ENCODE measurements around the gene SOX14. TPM values are rescaled to one million over a fixed set of nuclear protein-coding genes. Genes with fewer than 3 reads are reported as not detected.
A peak's percentile ranks its signal among the peaks of the same experiment; 100 is the strongest.

The SOX14 gene
- total RNA-seq, 1 donor from 2014 or later: 19.7 TPM

DNA sequence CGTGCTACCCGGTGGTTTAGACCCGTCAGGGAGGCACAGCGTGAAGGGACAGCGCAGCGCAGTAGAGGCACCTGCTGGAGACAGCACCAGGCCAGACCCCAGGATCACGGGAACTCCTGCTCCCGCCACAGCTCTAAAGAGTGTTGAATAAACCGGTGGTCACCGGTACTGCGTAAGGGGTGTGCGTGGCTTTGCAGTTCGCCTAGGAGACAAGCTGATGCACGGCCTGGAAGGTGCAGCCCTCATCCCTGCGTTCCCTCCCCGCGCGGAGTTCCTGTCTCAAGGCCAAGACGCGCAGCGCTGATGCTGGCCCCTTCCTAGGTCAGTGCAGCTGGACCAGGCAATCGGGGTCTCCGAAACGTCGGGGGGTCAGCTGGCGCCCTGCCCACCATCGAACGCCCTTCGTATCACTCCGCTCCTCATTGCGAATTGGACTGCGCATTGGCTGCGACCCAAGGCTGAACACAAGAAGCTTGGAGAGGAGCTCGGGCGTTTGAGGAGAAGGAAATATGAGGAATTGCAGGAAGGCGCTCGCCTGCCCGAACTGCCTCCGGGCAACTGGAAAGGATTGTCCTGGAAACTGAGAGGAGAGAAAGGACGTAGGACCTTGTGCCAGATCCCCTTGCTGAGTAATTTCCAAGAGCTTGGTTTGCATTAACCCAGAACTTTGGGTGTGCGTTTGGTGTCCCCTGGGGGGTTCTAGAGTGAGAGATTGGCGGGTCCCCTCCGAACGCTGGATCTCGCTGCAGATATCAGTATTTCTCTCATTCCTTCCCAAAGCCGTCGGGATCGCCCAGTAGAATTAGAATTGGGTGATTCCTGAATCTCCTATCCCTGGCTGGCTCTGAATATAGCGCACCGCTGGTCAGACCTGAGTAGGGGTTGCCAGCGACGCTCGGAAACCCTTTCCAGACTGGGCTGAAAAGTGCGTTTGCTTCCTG is 2.3 kb upstream of the SOX14 start:
- H3K36me3 Mint-ChIP-seq (ENCODE audit: low read depth, unreplicated experiment): no peaks in the 10 kb centered on the region
- TF ChIP-seq, protein P1, sequence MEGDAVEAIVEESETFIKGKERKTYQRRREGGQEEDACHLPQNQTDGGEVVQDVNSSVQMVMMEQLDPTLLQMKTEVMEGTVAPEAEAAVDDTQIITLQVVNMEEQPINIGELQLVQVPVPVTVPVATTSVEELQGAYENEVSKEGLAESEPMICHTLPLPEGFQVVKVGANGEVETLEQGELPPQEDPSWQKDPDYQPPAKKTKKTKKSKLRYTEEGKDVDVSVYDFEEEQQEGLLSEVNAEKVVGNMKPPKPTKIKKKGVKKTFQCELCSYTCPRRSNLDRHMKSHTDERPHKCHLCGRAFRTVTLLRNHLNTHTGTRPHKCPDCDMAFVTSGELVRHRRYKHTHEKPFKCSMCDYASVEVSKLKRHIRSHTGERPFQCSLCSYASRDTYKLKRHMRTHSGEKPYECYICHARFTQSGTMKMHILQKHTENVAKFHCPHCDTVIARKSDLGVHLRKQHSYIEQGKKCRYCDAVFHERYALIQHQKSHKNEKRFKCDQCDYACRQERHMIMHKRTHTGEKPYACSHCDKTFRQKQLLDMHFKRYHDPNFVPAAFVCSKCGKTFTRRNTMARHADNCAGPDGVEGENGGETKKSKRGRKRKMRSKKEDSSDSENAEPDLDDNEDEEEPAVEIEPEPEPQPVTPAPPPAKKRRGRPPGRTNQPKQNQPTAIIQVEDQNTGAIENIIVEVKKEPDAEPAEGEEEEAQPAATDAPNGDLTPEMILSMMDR (IDR thresholded peaks at IDR 0.05; ENCODE audit: unreplicated experiment): no peak
- peak; percentile 26 for DNase-seq (ENCODE audit: low spot score)
- peaks cover 19% of the 10 kb centered on the region for H3K27me3 Mint-ChIP-seq (ENCODE audit: unreplicated experiment)
- H3K9me3 Mint-ChIP-seq (ENCODE audit: unreplicated experiment): no peaks in the 10 kb centered on the region
- H3K4me3 Mint-ChIP-seq (ENCODE audit: unreplicated experiment): peak overlapping the region; percentile 56
- H3K27ac Mint-ChIP-seq (ENCODE audit: unreplicated experiment): no peak overlapping the region
- peaks cover 47% of the 10 kb centered on the region for H3K4me1 Mint-ChIP-seq (ENCODE audit: unreplicated experiment)

DNA sequence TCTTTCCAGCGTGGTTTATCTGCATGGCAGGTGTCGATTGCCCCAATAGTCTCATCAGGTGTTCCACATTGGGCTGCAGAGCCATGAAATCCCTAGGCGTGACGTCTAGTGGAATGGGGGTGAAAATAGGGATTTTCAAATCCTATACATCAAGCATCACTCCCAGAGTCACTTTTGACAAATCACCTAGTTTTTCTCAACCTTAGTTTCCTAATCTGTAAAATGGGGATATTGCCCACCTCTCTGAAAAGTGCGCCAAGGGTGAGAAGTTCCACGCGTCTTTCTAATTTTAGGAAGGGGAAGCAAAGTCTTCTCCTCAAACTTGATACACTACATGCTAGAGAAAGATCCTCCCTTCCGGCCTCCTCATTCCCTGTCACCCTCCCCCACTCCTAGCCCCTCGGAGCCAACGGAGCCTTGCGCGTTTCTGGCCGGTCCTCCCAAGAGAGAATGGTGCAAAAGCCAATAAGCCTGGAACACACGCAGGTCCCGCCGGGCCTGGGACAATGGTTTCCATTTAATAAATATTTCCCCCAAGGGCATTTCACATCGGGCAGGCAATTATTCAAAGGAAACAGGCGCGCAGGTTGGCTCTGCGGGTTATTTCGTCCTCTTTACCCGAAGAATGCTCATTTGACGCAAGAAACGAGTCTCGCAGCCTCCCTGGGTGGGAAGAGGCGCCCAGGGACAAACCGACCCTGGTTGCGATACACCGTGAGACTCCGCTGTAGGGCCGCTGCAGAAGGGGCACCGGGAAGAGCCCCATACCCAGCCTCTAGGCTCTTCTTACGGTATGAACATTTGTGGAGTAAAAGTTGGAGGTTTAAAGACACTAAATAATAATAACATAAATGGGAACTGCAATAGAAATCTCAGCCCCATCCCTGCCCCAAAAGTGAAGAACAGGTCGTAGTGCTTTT is 1.2 kb upstream of the SOX14 start:
- peak; percentile 21 for DNase-seq (ENCODE audit: low spot score)
- Mint-ChIP-seq H3K9me3 (ENCODE audit: unreplicated experiment) (no peaks in the 10 kb centered on the region), H3K36me3 (ENCODE audit: low read depth, unreplicated experiment) (no peaks in the 10 kb centered on the region), H3K27me3 (ENCODE audit: unreplicated experiment) (peaks cover 19% of the 10 kb centered on the region), H3K27ac (ENCODE audit: unreplicated experiment) (no peak overlapping the region), H3K4me1 (ENCODE audit: unreplicated experiment) (peaks cover 57% of the 10 kb centered on the region), H3K4me3 (ENCODE audit: unreplicated experiment) (peak overlapping the region; percentile 93)
- TF ChIP-seq, protein P1 (IDR thresholded peaks at IDR 0.05; ENCODE audit: unreplicated experiment): no peak

DNA sequence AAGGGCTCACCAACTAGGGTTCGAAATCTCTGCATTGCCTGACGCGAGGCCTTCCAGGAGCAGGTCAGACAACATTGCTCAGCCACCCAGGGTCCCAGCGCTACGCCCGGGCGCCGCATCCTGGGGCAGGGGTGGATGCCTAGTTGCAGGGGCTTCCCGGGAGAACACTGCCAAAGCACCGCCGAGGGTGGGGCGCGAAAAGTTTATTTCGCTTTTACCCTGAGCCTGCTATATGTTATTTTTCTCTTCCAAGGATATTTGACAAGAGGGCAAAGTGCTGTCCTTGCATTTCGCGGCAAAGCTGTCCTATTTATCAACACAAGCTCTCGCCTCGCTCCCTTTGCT is 549 bp upstream of the SOX14 start:
- Mint-ChIP-seq H3K9me3 (ENCODE audit: unreplicated experiment) (no peaks in the 10 kb centered on the region), H3K4me3 (ENCODE audit: unreplicated experiment) (peak overlapping the region; percentile 93), H3K4me1 (ENCODE audit: unreplicated experiment) (peaks cover 58% of the 10 kb centered on the region), H3K27ac (ENCODE audit: unreplicated experiment) (peak overlapping the region; percentile 83), H3K27me3 (ENCODE audit: unreplicated experiment) (peaks cover 21% of the 10 kb centered on the region), H3K36me3 (ENCODE audit: low read depth, unreplicated experiment) (no peaks in the 10 kb centered on the region)
- DNase-seq (ENCODE audit: low spot score): peak; percentile 39
- TF ChIP-seq, protein P1 (IDR thresholded peaks at IDR 0.05; ENCODE audit: unreplicated experiment): no peak

DNA sequence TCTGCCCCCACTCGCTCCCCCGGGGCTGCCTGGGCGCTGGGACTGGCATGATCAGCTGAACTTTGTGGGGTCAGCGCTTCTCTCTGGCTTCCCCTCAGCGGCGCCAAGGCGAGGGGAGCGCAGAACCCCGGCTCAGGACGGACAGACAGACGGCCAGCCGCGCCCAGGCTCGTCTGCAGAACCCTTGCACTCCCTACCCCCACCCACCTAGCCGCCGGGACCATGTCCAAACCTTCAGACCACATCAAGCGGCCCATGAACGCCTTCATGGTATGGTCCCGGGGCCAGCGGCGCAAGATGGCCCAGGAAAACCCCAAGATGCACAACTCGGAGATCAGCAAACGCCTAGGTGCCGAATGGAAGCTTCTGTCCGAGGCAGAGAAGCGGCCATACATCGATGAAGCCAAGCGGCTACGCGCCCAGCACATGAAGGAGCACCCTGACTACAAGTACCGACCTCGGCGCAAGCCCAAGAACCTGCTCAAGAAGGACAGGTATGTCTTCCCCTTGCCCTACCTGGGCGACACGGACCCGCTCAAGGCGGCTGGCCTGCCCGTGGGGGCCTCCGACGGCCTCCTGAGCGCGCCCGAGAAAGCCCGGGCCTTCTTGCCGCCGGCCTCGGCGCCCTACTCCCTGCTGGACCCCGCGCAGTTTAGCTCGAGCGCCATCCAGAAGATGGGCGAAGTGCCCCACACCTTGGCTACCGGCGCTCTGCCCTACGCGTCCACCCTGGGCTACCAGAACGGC is 621 bp downstream of the SOX14 start:
- peaks cover 19% of the 10 kb centered on the region for H3K27me3 Mint-ChIP-seq (ENCODE audit: unreplicated experiment)
- no peaks in the 10 kb centered on the region for H3K36me3 Mint-ChIP-seq (ENCODE audit: low read depth, unreplicated experiment)
- peak overlapping the region; percentile 13 for H3K27ac Mint-ChIP-seq (ENCODE audit: unreplicated experiment)
- no peaks in the 10 kb centered on the region for H3K9me3 Mint-ChIP-seq (ENCODE audit: unreplicated experiment)
- H3K4me1 Mint-ChIP-seq (ENCODE audit: unreplicated experiment): peaks cover 63% of the 10 kb centered on the region
- DNase-seq (ENCODE audit: low spot score): peak; percentile 19
- TF ChIP-seq, protein P1 (IDR thresholded peaks at IDR 0.05; ENCODE audit: unreplicated experiment): no peak
- H3K4me3 Mint-ChIP-seq (ENCODE audit: unreplicated experiment): peak overlapping the region; percentile 93
